OCI-LY3 (cell line): ENCODE results near the gene SPPL2B.

Experiments used
- H2AFZ ChIP-seq: fragments of 200-600, 300-600 bp; shearing (Covaris generic); 2 replicates; pipeline ENCODE4 v1.6.0; 2014; ENCODE audit warnings: antibody characterized with exemption, low read depth, low read length
- H3K27ac ChIP-seq: fragments of 200-600, 300-600 bp; sonication (generic); 2 replicates; pipeline ENCODE4 v1.5.1; 2014; ENCODE audit warnings: mild to moderate bottlenecking, low read length, moderate library complexity, mixed read lengths
- H3K27me3 ChIP-seq: fragments of 200-600, 300-600 bp; sonication (generic); 2 replicates; pipeline ENCODE4 v1.6.1; 2014; ENCODE audit warnings: low read depth, low read length, mixed read lengths
- H3K36me3 ChIP-seq: fragments of 200-600, 300-600 bp; sonication (generic); replicated peaks from 2 replicates; pipeline ENCODE3; 2014; ENCODE audit warnings: low read depth, low read length, mixed read lengths
- H3K4me1 ChIP-seq: fragments of 300-600, 200-600 bp; sonication (generic); 2 replicates; pipeline ENCODE4 v1.6.1; 2014; ENCODE audit warnings: low read length, mixed read lengths
- H3K4me2 ChIP-seq: fragments of 200-600, 300-600 bp; sonication (generic); 2 replicates; pipeline ENCODE4 v1.6.1; 2014; ENCODE audit warnings: low read length, mixed read lengths
- H3K4me3 ChIP-seq: fragments of 300-600, 200-600 bp; sonication (generic); 2 replicates; pipeline ENCODE4 v1.5.1; 2014; ENCODE audit warnings: antibody characterized with exemption, mild to moderate bottlenecking, low read length, moderate library complexity
- H3K79me2 ChIP-seq: fragments of 300-600, 200-600 bp; shearing (Covaris generic); 2 replicates; pipeline ENCODE4 v1.6.1; 2014; ENCODE audit warnings: mild to moderate bottlenecking, low read length, mixed read lengths
- H3K9ac ChIP-seq: fragments of 300-600, 200-600 bp; shearing (Covaris generic); 2 replicates; pipeline ENCODE4 v1.6.0; 2014; ENCODE audit warnings: mild to moderate bottlenecking, low read length, moderate library complexity
- H3K9me3 ChIP-seq: fragments of 200-600, 300-600 bp; shearing (Covaris generic); 2 replicates; pipeline ENCODE4 v1.6.1; 2014; ENCODE audit warnings: low read length, mixed read lengths; ENCODE audit not compliant: insufficient read depth
- H4K20me1 ChIP-seq: fragments of 200-600, 300-600 bp; sonication (generic); 2 replicates; pipeline ENCODE4 v1.6.1; 2016; ENCODE audit warnings: low read length, mixed read lengths; ENCODE audit not compliant: insufficient read depth
- CTCF ChIP-seq: fragments of 200-600, 300-600 bp; sonication (generic); IDR thresholded peaks from 2 replicates; pipeline ENCODE4 v1.5.1; 2014; ENCODE audit warnings: antibody characterized with exemption, low read length, low read depth
- EZH2phosphoT487 ChIP-seq: fragments of 200-600 bp; shearing (Covaris generic); IDR thresholded peaks from 2 replicates; pipeline ENCODE4 v1.6.1; 2018; ENCODE audit warnings: antibody characterized with exemption, mixed run types, low read depth

The SPPL2B gene

GRCh38 chr19:2357279-2358206 lies 29.1 kb downstream of the SPPL2B start:
- Histone ChIP-seq H2AFZ (no peak overlapping the region), H3K27me3 (no peaks in the 10 kb centered on the region), H3K4me1 (no peaks in the 10 kb centered on the region), H3K36me3 (peaks cover 8% of the 10 kb centered on the region), H3K9me3 (peaks cover 3% of the 10 kb centered on the region; the same call in 1 of the 2 replicates), H3K9ac (no peak overlapping the region), H3K79me2 (no peaks in the 10 kb centered on the region), H3K4me3 (no peak overlapping the region), H3K4me2 (no peak overlapping the region), H4K20me1 (no peaks in the 10 kb centered on the region), H3K27ac (no peak overlapping the region)
- TF ChIP-seq EZH2phosphoT487: no peak
- no peak for TF ChIP-seq CTCF

- no peak overlapping the region for H3K4me2 ChIP-seq
- H3K36me3 ChIP-seq: peaks cover 5% of the 10 kb centered on the region
- H3K79me2 ChIP-seq: no peaks in the 10 kb centered on the region
- H3K4me1 ChIP-seq: no peaks in the 10 kb centered on the region
- H3K4me3 ChIP-seq: no peak overlapping the region
- H3K27ac ChIP-seq: no peak overlapping the region
- H2AFZ ChIP-seq: no peak overlapping the region
- H3K9me3 ChIP-seq: peaks cover 3% of the 10 kb centered on the region; the same call in 1 of the 2 replicates
- TF ChIP-seq CTCF (no peak), EZH2phosphoT487 (no peak)
- no peaks in the 10 kb centered on the region for H4K20me1 ChIP-seq
- no peak overlapping the region for H3K9ac ChIP-seq
- H3K27me3 ChIP-seq: no peaks in the 10 kb centered on the region
These were observed 30.2 kb downstream of the SPPL2B start for GRCh38 chr19:2358548-2359173.

GRCh38 chr19:2359992-2360685 lies 31.7 kb downstream of the SPPL2B start, which contains the start of gene TMPRSS9:
TMPRSS9 (plus strand) TSS chr19:2360265; CDS start chr19:2389786, 29,521 bp downstream.
- no peak within 1 kb of the TSS for H2AFZ ChIP-seq
- TF ChIP-seq EZH2phosphoT487 (no peak), CTCF (no peak)
- 0 out of 2 replicates have a peak, but pooled peaks cover 2% of the 10 kb centered on the region for H3K27me3 ChIP-seq
- H3K27ac ChIP-seq: no peak within 1 kb of the TSS
- H3K4me1 ChIP-seq: no peaks in the 10 kb centered on the region
- H3K36me3 ChIP-seq: no peaks in the 10 kb centered on the region
- H3K4me2 ChIP-seq: no peak within 1 kb of the TSS
- H3K9ac ChIP-seq: no peak within 1 kb of the TSS
- H3K79me2 ChIP-seq: no peaks in the 10 kb centered on the region
- no peak within 1 kb of the TSS for H3K4me3 ChIP-seq
- H4K20me1 ChIP-seq: no peaks in the 10 kb centered on the region
- peaks cover 3% of the 10 kb centered on the region; the same call in 1 of the 2 replicates for H3K9me3 ChIP-seq

- H4K20me1 ChIP-seq: no peaks in the 10 kb centered on the region
- peaks cover 3% of the 10 kb centered on the region; the same call in 1 of the 2 replicates for H3K9me3 ChIP-seq
- TF ChIP-seq CTCF (no peak), EZH2phosphoT487 (no peak)
- no peak overlapping the region for H3K9ac ChIP-seq
- no peaks in the 10 kb centered on the region for H3K36me3 ChIP-seq
- no peak overlapping the region for H3K4me3 ChIP-seq
- 0 out of 2 replicates have a peak, but pooled peaks cover 4% of the 10 kb centered on the region for H3K27me3 ChIP-seq
- no peak overlapping the region for H3K4me2 ChIP-seq
- H2AFZ ChIP-seq: no peak overlapping the region
- H3K27ac ChIP-seq: no peak overlapping the region
- no peaks in the 10 kb centered on the region for H3K79me2 ChIP-seq
- H3K4me1 ChIP-seq: no peaks in the 10 kb centered on the region
These were observed 32.3 kb downstream of the SPPL2B start for GRCh38 chr19:2360833-2361232.
